T-helper 1 cell (primary cell): Measurements from ENCODE around the gene SCN8A.

ENCODE experiments used
- DNase-seq, 5 donors: peaks; one replicate each; pipeline ENCODE4 v3.0.0-alpha.2; 2012 to 2020

SCN8A gene

GRCh38 chr12:51675071-51675803 is 84.2 kb downstream of the SCN8A start:
- no peak for DNase-seq

- no peak for DNase-seq
These were observed 85.8 kb downstream of the SCN8A start for GRCh38 chr12:51676875-51677274.

GRCh38 chr12:51677284-51677968 is 86.4 kb downstream of the SCN8A start:
- DNase-seq: no peak

DNA sequence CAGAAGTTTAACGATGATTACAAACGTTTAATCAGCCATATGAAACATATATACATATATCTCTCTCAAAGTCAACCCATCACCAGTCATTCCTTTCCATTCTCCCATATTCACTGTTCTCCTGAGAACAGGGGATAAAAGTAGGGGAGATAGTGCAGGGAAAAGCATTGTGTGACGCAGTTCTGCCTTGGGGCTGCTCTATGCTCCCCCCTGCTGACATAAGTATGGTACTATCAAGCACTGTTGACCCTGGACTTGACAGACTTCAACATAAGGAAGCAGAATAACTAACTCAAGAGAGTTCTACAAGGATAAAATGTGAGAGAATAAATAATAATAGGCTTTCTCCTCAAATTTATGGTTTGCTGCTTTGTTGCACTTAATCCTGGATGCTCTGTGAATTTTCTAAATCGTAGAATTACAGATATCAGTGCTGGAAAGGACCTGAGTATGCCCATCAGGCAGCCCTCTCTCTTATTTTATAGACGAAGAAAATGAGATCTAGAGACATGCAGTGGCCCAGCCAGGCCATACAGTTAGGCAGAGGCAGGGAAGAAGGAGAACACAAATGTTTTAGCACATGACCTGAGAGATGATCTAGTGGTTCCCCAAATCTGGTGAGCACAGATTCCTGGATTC is 87.2 kb downstream of the SCN8A start:
- peak in 1 of 5 donors; percentile 3 for DNase-seq

- no peak for DNase-seq
These were observed 91.9 kb downstream of the SCN8A start for GRCh38 chr12:51682981-51683380.

- no peak for DNase-seq
These were observed 92.8 kb downstream of the SCN8A start for GRCh38 chr12:51683763-51684357.

GRCh38 chr12:51686727-51687126 is 95.7 kb downstream of the SCN8A start:
- no peak for DNase-seq

- no peak for DNase-seq
These were observed 96.1 kb downstream of the SCN8A start for GRCh38 chr12:51687177-51687576.

GRCh38 chr12:51687614-51688013 is 96.6 kb downstream of the SCN8A start:
- peak in 1 of 5 donors; percentile 3 for DNase-seq

DNA sequence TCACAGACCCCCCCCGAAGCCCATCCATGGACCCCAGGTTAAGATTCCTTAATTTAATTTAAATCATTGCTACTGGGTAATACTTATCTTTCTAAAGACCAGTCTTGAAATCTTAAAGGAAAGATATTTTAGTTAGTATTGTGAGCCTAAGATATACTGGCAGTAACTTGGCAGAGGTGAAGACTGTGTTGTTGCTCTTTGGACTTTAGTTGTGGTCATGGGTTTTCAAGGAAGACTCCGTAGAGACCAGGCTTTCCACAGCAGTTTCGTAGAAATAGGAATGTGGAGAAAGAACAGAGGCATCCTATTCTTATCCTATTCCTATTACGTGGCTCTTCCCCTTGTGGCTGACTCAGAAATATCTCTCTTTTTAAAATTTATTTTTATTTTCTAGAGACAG is 99.0 kb downstream of the SCN8A start:
- no peak for DNase-seq

GRCh38 chr12:51692016-51692415 is 101.0 kb downstream of the SCN8A start:
- DNase-seq: no peak

DNA sequence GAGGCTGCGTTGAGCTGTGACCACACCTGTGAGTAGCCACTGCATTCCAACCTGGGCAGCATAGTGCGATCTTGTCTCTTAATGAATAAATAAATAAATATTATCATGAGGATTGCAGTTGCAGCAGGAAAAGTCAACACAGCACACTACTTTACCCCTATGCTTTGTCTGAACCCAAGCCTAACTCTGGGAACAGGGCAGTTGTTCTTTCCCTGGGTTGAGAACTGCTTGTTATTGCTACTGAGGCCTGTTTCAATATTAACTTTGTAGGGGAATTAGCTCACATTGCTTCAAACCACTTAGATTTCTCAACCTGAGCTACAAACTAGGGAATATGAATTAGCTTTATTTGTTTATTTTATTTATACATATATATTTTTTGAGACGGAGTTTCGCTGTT is 102.5 kb downstream of the SCN8A start:
- no peak for DNase-seq

GRCh38 chr12:51694146-51694545 is 103.1 kb downstream of the SCN8A start:
- no peak for DNase-seq

GRCh38 chr12:51695241-51696010 is 104.4 kb downstream of the SCN8A start:
- DNase-seq: no peak

DNA sequence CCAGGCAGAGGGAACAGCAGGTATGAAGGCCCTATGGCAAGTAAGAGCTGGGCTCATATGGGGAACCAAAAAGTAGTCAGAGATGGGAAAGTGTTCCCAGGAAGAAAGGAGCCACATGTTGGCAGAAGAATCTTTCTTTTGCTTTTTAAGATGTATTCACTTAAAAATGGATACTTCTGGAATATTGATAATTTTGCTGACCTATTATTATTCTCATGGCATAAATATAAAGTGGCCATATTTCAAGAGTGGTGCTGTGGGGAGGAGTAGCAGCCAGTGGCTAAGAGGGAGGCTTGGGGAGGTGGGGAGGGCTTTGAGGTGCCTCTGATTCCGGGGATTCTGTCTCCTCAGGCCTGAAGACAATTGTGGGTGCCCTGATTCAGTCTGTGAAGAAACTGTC is 108.2 kb downstream of the SCN8A start:
- DNase-seq: no peak

GRCh38 chr12:51700887-51701286 is 109.9 kb downstream of the SCN8A start:
- no peak for DNase-seq

GRCh38 chr12:51702587-51702986 is 111.6 kb downstream of the SCN8A start:
- no peak for DNase-seq

- DNase-seq: no peak
These were observed 114.4 kb downstream of the SCN8A start for GRCh38 chr12:51705450-51705849.

DNA sequence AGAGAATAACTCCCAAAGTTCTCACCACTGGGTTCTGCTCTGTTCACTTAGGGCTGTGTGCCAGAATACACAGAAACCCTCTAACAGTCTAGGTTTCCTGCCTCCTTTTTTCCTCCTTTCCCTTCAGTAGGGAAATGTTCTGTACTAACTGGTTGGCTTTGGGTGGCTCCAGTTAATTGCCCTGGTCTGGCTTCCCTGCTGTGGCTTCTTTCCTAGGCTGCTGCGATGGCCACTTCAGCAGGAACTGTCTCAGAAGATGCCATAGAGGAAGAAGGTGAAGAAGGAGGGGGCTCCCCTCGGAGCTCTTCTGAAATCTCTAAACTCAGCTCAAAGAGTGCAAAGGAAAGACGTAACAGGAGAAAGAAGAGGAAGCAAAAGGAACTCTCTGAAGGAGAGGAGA is 115.2 kb downstream of the SCN8A start:
- no peak for DNase-seq

DNA sequence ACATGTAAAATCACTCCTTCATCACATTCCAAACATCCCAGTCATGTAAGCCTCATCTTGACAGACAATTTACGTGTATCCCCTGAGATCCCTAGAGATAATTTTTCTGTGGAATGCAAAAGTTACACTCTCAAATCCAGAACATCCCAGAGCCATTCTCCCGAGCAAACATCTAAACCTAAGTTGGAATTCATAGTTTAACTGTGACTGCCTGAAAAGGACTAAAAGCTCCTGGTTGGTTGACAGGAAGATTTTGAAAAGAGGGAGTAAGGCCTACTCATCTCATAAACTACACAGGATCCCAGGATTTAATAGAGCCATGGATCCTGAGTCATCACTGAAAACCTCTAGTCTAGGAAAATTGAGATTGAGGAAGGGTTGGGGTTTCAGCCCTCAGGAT is 123.6 kb downstream of the SCN8A start:
- no peak for DNase-seq

DNA sequence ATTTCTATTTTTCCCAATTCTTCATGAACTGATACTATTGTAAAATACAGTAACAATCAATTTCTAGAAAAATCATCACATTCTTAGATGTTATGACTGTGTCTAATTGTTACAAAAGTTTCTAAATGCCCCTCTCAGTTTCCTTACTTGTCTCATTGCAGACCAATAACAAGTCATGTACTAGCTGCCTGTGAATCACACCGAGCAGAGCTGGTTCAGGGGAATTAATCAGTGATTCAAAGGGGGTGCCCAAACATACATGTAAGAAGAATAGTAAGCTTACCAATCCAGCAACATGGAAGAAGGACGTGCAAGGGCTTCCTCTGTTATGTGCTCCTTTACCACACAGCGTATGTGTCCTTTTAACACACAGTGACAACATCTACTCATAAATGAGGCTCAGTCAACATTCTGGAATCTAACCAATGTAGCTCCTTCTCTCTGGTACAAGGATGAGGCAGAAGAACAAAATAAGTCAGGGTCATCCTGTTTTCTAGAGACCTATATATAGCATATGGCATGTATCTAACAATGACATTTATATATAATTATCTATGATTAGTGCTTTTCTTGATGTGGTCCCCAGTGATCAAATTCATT is 126.4 kb downstream of the SCN8A start:
- DNase-seq: no peak

- peak in 4 of 5 donors; percentile 11 to 33 (median 16) for DNase-seq
These were observed 130.4 kb downstream of the SCN8A start for GRCh38 chr12:51721282-51721940.
